Measurements from ENCODE around the gene BDKRB2.

BDKRB2 gene

DNA sequence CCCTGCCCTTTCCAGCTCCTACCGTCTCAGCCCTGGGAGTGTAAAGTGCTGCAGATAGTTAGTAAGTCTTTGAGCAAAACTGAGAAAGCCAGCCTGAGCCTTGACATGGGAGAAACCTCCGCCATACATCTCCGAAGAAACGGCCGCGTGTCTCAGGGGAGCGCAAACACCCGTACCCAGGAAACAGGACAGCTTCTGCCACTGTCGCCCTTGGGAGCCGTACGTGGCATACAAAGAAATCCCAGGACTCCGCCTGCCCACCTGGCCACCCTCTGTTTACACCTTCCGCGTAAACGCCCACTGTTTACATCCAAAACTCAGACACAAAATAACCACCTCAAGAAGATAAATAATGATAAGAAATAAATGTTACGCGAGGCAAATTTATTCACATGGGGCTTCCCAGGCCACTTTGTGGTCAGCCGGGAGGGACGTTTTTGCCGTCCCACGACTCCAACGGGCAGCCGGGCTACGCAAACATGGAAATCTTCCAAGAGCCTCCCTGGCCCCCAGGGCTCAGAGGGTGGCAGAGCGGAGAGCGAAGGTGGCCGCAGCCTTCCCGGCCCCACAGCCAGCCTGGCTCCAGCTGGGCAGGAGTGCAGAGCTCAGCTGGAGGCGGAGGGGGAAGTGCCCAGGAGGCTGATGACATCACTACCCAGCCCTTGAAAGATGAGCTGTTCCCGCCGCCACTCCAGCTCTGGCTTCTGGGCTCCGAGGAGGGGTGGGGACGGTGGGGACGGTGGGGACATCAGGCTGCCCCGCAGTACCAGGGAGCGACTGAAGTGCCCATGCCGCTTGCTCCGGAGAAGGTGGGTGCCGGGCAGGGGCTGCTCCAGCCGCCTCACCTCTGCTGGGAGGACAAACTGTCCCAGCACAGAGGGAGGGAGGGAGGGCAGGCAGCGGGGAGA, at the start of gene BDKRB2:
TSS of gene BDKRB2 (plus strand) at position 689 of the 908 bp plus-strand sequence. CDS start 32,269 bp downstream, outside the sequence.
- peak in 1 of 2 experiments; percentile 42 for DNase-seq (ENCODE audit: low spot score in 2 of 2)
- Histone ChIP-seq H3K4me1 (no peaks in the 10 kb centered on the region), H3K4me3 (no peak within 1 kb of the TSS), H3K36me3 (replicated peaks) (no peaks in the 10 kb centered on the region), H3K9me3 (no peaks in the 10 kb centered on the region), H3K27me3 (ENCODE audit: low read depth) (peaks cover 59% of the 10 kb centered on the region)
- in situ Hi-C loops (cut with MboI; ENCODE audit: low sequenced_read_pairs), result no loop called here

DNA sequence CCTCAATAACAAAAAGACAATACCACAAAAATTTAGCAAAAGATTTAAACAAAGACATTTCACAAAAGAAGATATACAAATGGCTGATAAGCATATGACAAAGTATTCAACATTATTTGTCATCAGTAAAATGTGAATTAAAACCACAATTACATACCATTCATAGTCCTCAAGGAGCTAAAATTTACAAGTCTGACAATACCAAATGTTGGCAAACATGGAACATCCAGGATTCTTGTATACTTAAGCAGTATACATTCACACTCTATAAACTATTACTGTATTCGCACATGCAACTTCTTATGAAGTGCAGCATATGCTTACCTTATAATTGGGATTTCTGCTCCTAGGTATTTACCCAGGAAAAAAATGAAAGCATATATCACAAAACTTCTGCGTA, 49.7 kb upstream of the BDKRB2 start:
- no peaks in the 10 kb centered on the region for H3K9me3 ChIP-seq
- no peak for DNase-seq (ENCODE audit: low spot score in 2 of 2)
- no peak overlapping the region for H3K4me3 ChIP-seq
- in situ Hi-C loops (cut with MboI; ENCODE audit: low sequenced_read_pairs), result no loop called here
- H3K4me1 ChIP-seq, result no peaks in the 10 kb centered on the region
- H3K27me3 ChIP-seq (ENCODE audit: low read depth), result 0 out of 2 replicates have a peak, but pooled peaks cover 3% of the 10 kb centered on the region
- H3K36me3 ChIP-seq (replicated peaks), result no peaks in the 10 kb centered on the region

DNA sequence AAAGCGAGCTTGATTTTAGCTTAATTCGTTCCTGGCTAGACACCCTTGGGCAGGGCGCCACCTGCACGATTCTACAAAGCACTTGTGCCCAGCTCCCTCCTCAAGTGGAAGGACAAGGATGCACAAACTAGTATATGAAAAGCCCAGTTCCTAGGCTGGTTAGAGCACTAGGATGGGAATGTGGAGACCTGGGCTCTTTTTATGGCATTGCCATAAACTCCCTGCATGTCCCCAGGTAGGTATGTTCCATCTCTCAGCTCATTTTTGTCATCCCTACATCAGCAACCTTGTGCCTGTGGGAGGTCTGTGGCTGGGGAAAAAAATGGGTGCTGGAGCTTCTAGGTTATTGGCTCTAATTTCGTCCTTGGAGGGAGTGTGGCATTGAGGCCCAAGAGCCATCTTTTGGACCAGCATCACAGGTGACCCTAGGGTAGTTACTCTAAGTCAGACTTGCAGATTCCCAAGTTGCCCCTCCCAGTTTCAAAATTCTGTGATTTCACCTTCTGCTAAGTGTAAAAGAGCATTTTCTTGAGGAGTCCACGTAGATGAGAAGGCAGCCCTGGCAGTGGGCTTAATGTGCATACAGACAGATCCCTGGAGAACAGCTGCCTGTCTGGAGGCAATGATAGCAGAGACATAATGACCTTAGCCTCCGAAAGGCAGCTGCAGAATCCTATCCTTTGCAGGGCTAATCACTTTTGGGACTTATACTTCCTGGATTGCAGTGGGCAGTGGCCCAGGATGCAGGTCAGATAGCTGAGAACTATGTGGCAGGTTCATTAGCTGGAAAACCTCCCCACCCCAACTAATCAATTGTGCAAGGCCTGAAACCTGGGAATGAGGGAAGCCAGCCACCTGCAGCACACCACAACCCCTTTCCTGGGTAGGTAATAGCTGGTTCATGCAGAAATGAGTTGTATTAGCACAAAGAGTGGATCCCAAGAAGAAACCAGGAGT, 47.6 kb upstream of the BDKRB2 start:
- no peaks in the 10 kb centered on the region for H3K27me3 ChIP-seq (ENCODE audit: low read depth)
- H3K9me3 ChIP-seq, result no peaks in the 10 kb centered on the region
- in situ Hi-C loops (cut with MboI; ENCODE audit: low sequenced_read_pairs), result no loop called here
- no peaks in the 10 kb centered on the region for H3K4me1 ChIP-seq
- DNase-seq (ENCODE audit: low spot score in 2 of 2), result no peak
- H3K36me3 ChIP-seq (replicated peaks), result no peaks in the 10 kb centered on the region
- no peak overlapping the region for H3K4me3 ChIP-seq

DNA sequence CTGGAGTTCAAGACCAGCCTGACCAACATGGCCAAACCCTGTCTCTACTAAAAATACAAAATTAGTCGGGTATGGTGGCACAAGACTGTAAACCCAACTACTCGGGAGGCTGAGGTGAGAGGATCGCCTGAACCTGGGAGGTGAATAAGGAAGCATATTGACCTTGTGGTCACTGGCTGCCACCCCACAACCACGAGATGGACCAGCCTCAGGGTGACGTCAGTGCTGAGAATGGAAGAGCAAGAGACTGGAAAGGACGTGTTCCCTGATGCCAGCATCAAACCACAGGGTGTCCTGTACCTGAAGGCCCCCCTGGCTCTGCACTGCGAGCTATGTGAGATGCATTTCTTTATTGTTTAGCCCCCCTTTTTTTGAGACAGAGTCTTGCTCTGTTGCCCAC, 45.9 kb upstream of the BDKRB2 start:
- H3K4me3 ChIP-seq, result no peak overlapping the region
- in situ Hi-C loops (cut with MboI; ENCODE audit: low sequenced_read_pairs), result no loop called here
- no peaks in the 10 kb centered on the region for H3K4me1 ChIP-seq
- no peak for DNase-seq (ENCODE audit: low spot score in 2 of 2)
- H3K27me3 ChIP-seq (ENCODE audit: low read depth), result no peaks in the 10 kb centered on the region
- H3K9me3 ChIP-seq, result no peaks in the 10 kb centered on the region
- no peaks in the 10 kb centered on the region for H3K36me3 ChIP-seq (replicated peaks)

DNA sequence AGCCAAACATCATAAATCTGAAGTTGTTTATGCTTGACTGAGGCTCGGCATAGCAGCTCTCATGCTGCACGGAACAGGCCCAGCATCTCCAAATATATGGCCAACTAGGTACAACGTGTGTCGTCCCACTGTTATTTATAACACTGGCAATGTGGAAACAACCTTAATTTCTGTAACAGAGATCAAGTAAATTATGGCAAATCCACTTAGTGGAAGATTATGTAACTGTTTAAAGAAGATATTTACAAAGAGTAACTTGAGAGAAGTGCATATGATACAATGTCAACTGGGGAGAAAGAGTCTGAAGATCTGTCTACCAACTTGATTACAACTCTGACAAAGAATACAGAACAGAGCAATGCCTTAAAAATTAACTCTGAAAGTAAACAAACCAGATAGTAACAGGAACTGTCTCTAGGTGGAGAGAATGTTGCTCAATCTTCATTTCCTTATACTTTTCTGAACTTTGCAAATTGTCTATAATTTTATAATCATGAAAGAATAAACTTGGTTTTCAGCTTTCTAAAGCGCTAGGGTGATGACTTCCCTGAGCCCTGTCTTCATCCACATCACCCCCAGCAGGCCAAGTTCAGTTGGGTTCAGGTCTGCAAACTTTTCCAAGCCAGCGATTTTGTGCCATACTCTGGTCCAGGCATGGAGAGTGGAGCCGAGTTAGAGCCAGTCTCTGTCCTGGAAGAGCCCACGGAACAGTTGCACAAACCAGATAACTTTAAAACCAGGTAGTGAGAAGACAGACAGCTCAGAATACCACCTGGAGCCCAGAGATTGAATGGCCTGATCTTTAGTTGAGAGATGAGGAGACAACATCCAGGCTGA, 44.3 kb upstream of the BDKRB2 start:
- Histone ChIP-seq H3K27me3 (ENCODE audit: low read depth) (no peaks in the 10 kb centered on the region), H3K36me3 (replicated peaks) (no peaks in the 10 kb centered on the region), H3K4me3 (no peak overlapping the region), H3K9me3 (no peaks in the 10 kb centered on the region), H3K4me1 (no peaks in the 10 kb centered on the region)
- in situ Hi-C loops (cut with MboI; ENCODE audit: low sequenced_read_pairs), result no loop called here
- no peak for DNase-seq (ENCODE audit: low spot score in 2 of 2)

DNA sequence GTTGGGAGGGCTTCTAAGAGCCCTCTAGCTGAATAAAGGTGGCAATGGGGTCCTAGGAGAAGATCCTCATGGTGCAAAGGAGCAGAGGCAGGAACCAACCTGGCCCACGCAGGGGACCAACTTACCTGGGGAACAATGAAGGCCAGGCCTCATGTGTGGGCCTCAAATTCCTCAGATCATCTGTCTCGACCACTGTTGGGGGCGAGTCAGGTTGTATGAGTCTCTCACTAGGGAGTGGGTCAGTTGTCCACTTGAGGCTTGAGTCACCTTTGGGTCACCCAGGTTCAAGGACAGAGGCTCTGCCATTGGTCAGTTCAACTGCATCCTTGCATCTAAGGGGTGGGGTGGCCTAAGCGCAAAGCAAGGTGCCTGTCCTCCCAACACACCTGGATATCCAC, 43.7 kb upstream of the BDKRB2 start:
- no peak for DNase-seq (ENCODE audit: low spot score in 2 of 2)
- no peaks in the 10 kb centered on the region for H3K36me3 ChIP-seq (replicated peaks)
- in situ Hi-C loops (cut with MboI; ENCODE audit: low sequenced_read_pairs), result no loop called here
- no peak overlapping the region for H3K4me3 ChIP-seq
- H3K9me3 ChIP-seq, result no peaks in the 10 kb centered on the region
- H3K4me1 ChIP-seq, result no peaks in the 10 kb centered on the region
- H3K27me3 ChIP-seq (ENCODE audit: low read depth), result no peaks in the 10 kb centered on the region

DNA sequence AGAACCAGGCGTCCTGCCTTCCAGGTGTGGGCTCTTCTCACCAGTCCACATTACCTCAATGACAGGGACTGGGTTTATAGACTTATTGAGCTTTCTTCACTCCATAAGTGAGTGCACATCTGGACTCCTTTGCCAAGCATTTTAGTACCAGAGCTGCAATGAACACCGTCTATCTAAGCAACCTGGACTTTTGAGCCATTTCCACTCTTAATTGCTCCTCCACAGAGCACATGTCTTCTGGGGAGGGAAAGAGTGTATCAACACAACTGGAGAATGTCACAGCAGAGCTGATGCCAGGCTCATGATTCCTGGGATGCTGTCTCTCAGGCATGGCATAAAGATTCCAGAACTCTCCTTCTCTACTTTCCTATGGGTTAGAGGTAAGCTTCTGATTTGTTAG, 43.0 kb upstream of the BDKRB2 start:
- no peaks in the 10 kb centered on the region for H3K4me1 ChIP-seq
- in situ Hi-C loops (cut with MboI; ENCODE audit: low sequenced_read_pairs), result no loop called here
- no peak overlapping the region for H3K4me3 ChIP-seq
- DNase-seq (ENCODE audit: low spot score in 2 of 2), result no peak
- H3K27me3 ChIP-seq (ENCODE audit: low read depth), result no peaks in the 10 kb centered on the region
- H3K9me3 ChIP-seq, result no peaks in the 10 kb centered on the region
- no peaks in the 10 kb centered on the region for H3K36me3 ChIP-seq (replicated peaks)

DNA sequence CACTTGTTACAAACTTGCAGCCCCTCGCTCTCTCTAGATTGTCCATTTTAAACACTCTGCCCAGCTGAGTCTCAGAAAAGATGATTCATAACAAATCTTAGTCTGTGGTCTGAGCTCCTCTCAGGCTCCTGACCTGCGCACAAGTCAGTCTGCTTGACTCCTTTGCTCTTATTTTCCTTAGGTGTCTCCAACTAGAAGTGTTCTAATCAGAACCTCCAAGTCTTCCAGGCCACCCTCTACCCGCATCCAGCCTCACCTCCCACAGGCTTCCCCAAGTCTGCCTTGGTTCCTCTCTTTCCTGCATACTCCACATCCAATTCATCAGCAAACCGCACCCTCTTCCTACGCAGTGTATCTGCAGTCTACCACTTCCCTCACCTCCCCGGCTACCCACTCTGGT, 42.4 kb upstream of the BDKRB2 start:
- Histone ChIP-seq H3K9me3 (no peaks in the 10 kb centered on the region), H3K27me3 (ENCODE audit: low read depth) (no peaks in the 10 kb centered on the region), H3K36me3 (replicated peaks) (no peaks in the 10 kb centered on the region), H3K4me3 (no peak overlapping the region), H3K4me1 (no peaks in the 10 kb centered on the region)
- DNase-seq (ENCODE audit: low spot score in 2 of 2), result no peak
- in situ Hi-C loops (cut with MboI; ENCODE audit: low sequenced_read_pairs), result no loop called here

DNA sequence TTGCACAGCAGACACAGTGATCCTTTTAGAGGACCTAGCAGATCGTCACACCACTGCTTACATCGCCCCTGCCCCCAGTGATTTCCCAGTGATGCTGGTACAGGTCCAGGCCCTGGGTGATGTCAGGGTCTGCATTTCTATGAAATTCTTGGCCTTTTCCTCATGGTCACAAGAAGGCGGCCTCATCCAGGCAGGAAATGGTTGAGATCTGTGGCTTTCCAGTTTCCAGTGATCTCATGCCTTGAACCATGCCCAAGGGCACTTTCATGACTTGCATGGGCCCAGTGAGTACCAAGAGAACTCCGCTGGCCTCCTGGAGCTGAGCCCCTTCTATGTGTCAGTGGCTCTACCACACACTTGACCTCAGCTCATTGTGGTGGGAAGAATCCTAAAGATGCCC, 41.9 kb upstream of the BDKRB2 start:
- Histone ChIP-seq H3K4me3 (no peak overlapping the region), H3K9me3 (no peaks in the 10 kb centered on the region), H3K4me1 (no peaks in the 10 kb centered on the region), H3K36me3 (replicated peaks) (no peaks in the 10 kb centered on the region), H3K27me3 (ENCODE audit: low read depth) (no peaks in the 10 kb centered on the region)
- in situ Hi-C loops (cut with MboI; ENCODE audit: low sequenced_read_pairs), result no loop called here
- DNase-seq (ENCODE audit: low spot score in 2 of 2), result no peak

DNA sequence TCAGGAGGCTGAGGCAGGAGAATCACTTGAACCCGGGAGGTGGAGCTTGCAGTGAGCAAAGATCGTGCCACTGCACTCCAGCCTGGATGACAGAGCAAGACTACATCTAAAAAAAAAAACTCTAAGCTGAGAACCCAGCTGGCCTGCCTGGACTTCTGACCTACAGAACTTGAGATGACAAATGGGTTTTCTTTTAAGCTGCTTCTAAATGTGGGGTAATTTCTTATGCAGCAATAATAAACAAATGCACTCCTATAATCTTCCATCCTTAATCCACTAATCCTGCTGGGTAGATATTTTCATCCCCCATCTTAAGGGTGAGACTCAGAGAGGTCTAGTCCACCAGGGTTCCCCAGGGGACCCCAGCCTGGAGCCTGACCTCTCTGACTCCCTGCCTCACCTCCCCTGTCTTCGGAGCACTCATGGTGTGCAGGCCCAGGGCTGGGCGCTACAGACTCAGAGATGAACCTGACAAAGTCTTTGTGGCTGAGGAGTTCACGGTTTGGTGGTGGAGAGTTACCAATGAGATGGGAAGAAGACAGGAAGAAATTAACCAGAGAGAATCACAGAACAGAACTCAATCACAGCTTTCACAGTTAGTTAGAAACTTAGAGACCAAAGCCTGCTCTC, 39.7 kb upstream of the BDKRB2 start:
- in situ Hi-C loops (cut with MboI; ENCODE audit: low sequenced_read_pairs), result no loop called here
- Histone ChIP-seq H3K27me3 (ENCODE audit: low read depth) (peaks cover 3% of the 10 kb centered on the region; the same call in 1 of the 2 replicates), H3K4me1 (no peaks in the 10 kb centered on the region), H3K4me3 (no peak overlapping the region), H3K36me3 (replicated peaks) (no peaks in the 10 kb centered on the region), H3K9me3 (no peaks in the 10 kb centered on the region)
- DNase-seq (ENCODE audit: low spot score in 2 of 2), result no peak

DNA sequence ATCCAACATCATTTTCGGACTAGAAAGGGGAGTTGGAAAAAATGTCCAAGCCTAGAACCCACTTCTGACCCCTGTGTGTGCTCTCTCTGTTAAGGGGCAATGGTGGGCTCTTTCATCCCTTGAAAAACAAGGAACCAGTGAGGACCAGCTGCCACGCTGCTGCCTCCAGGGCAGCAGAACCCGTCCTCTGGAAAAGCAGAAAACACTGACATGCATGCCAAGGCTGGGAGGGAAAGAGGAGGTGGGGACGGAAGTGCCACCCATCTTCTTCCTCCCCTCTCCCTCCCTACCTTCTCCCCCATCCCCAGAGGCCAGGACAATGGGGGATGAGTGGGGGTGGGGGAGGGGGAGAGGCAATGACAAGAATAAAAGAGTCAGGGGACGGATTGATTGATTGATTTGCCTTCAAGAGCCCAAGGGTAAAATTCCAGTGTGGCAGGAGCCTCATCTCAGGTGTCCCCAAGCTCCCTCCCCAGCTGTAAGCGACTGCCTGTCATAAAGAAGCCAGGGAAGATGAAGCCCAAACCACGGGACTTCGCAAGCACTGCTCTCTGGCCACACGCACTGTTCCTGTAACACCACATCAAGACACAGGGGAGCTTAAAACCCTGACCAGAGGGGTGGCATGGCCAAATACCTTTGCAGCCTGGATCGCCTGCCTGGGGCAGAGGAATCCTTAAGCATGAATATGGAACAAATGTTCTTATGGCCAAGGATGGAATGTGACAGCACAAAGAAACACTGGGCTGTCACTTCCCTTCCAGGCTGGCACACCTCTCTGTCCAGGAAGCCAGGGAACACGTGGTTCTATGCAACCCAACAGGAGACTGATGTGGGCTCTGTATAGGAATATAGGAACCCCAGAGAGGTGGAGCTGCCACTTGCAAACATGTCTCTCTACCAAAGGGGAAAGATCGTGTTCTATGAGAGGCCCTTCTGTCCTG, 38.9 kb upstream of the BDKRB2 start:
- H3K9me3 ChIP-seq, result no peaks in the 10 kb centered on the region
- no peaks in the 10 kb centered on the region for H3K36me3 ChIP-seq (replicated peaks)
- no peaks in the 10 kb centered on the region for H3K4me1 ChIP-seq
- H3K4me3 ChIP-seq, result no peak overlapping the region
- H3K27me3 ChIP-seq (ENCODE audit: low read depth), result peaks cover 9% of the 10 kb centered on the region
- no peak for DNase-seq (ENCODE audit: low spot score in 2 of 2)
- in situ Hi-C loops (cut with MboI; ENCODE audit: low sequenced_read_pairs), result no loop called here

DNA sequence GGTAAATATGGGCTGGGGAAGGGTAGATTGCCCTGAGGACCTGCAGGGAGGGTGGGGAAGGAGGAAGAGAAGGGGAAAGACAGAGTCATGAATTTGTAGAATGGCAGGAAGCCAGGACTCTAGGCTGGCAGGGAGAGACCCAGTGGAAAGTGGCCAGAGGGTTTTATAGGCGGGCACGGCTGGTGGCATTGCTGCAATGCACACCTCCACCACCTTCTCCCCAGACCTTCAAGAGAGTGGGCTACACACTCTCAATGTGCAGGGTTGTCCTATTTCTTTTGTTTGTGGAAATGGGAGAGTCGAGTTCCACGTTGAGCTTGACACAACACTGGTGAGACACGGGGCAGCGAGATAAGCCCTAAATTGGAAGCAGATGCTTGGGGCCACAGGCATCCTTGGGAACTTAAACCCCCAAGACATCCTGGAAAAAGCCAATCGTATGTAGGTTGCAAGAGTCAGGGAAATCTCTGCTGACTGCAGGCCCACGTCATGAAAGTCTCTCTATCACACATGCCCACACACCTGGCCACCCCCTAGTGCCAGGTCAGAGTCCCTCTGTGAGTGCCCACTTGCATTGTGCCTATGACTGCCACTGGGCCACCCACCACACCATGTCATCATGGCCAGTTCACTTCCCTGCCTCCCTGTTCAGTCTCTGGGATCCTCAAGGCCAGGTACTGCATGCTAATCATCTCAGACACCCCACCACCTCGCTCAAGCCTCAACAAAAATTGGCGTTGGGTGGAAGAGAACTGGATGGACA, 38.0 kb upstream of the BDKRB2 start:
- in situ Hi-C loops (cut with MboI; ENCODE audit: low sequenced_read_pairs), result no loop called here
- peaks cover 9% of the 10 kb centered on the region for H3K27me3 ChIP-seq (ENCODE audit: low read depth)
- no peaks in the 10 kb centered on the region for H3K9me3 ChIP-seq
- DNase-seq (ENCODE audit: low spot score in 2 of 2), result no peak
- H3K4me1 ChIP-seq, result no peaks in the 10 kb centered on the region
- no peak overlapping the region for H3K4me3 ChIP-seq
- no peaks in the 10 kb centered on the region for H3K36me3 ChIP-seq (replicated peaks)

All from HAP-1 (cell line).